ENCODE results near the gene AK1. TPM values are rescaled to one million over a fixed set of nuclear protein-coding genes. Genes with fewer than 3 reads are reported as not detected.

Gene AK1
- total RNA-seq, 1 experiment from 2014 or later, result 61.1 TPM

- no peak for TF ChIP-seq REST (IDR thresholded peaks at IDR 0.05; ENCODE audit: low read depth)
- TF ChIP-seq CTCF (IDR thresholded peaks at IDR 0.05 in 2 of 3, conservative IDR thresholded peaks at IDR 0.05 in 1 of 3; ENCODE audit: borderline replicate concordance in 1 of 3, insufficient read depth in 1 of 3, low read depth in 2 of 3, low read length in 2 of 3), result no peak
- no peak for TF ChIP-seq FOSL1 (IDR thresholded peaks at IDR 0.05; ENCODE audit: low read depth)
- TF ChIP-seq ELF1 (IDR thresholded peaks at IDR 0.05; ENCODE audit: borderline replicate concordance, low read depth), result no peak
- TF ChIP-seq POLR2A (IDR thresholded peaks at IDR 0.05; ENCODE audit: borderline replicate concordance, extremely low read depth, insufficient read depth, insufficient read length), result no peak
Observed at GRCh38 chr9:127915325-127915752, 37.9 kb upstream of the AK1 start (continued).

- POLR2A ChIA-PET, result interaction anchor here (0.7 kb wide), 1 partner anchor 28 kb away, joined by 5 read pairs; no protein-coding TSS in a partner anchor
- TF ChIP-seq SRF (IDR thresholded peaks at IDR 0.05; ENCODE audit: low read depth), result no peak
- TF ChIP-seq REST (IDR thresholded peaks at IDR 0.05; ENCODE audit: low read depth), result no peak
- TF ChIP-seq ATF3 (IDR thresholded peaks at IDR 0.05), result no peak
- TF ChIP-seq, protein P1, sequence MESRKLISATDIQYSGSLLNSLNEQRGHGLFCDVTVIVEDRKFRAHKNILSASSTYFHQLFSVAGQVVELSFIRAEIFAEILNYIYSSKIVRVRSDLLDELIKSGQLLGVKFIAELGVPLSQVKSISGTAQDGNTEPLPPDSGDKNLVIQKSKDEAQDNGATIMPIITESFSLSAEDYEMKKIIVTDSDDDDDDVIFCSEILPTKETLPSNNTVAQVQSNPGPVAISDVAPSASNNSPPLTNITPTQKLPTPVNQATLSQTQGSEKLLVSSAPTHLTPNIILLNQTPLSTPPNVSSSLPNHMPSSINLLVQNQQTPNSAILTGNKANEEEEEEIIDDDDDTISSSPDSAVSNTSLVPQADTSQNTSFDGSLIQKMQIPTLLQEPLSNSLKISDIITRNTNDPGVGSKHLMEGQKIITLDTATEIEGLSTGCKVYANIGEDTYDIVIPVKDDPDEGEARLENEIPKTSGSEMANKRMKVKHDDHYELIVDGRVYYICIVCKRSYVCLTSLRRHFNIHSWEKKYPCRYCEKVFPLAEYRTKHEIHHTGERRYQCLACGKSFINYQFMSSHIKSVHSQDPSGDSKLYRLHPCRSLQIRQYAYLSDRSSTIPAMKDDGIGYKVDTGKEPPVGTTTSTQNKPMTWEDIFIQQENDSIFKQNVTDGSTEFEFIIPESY (IDR thresholded peaks at IDR 0.05; ENCODE audit: extremely low read depth, insufficient replicate concordance, low read length), result no peak
- TF ChIP-seq EZH2 (IDR thresholded peaks at IDR 0.05), result no peak
- no peak for TF ChIP-seq SP1 (IDR thresholded peaks at IDR 0.05; ENCODE audit: low read depth)
- TF ChIP-seq CBX3 (IDR thresholded peaks at IDR 0.05; ENCODE audit: low read depth), result no peak
- no peak for TF ChIP-seq SIN3A (IDR thresholded peaks at IDR 0.05; ENCODE audit: low read depth)
- no peak for TF ChIP-seq TCF7L2 (IDR thresholded peaks at IDR 0.05; ENCODE audit: borderline replicate concordance, extremely low read depth, insufficient read depth, insufficient read length)
Observed at GRCh38 chr9:127913682-127914081, 36.2 kb upstream of the AK1 start.

More at GRCh38 chr9:127913682-127914081, 36.2 kb upstream of the AK1 start:
- Histone ChIP-seq H3K4me1 (ENCODE audit: control insufficient read depth in 1 of 2, insufficient read depth in 2 of 2, low read length in 2 of 2) (peaks cover 28 to 37% of the 10 kb centered on the region in 2 experiments), H3K27me3 (ENCODE audit: insufficient read depth, low read length) (no peaks in the 10 kb centered on the region), H2AFZ (ENCODE audit: low read depth, low read length, poor library complexity, severe bottlenecking) (no peak overlapping the region), H3K4me3 (replicated peaks in 1 of 2; ENCODE audit: low read depth in 1 of 2, low read length in 2 of 2) (no peak overlapping the region), H4K20me1 (ENCODE audit: insufficient read depth) (no peaks in the 10 kb centered on the region), H3K36me3 (ENCODE audit: control insufficient read depth in 1 of 2, insufficient read depth in 2 of 2, low read length in 2 of 2) (peaks cover 3 to 26% of the 10 kb centered on the region in 2 experiments; a peak in 2 of 4 replicates), H3K79me2 (ENCODE audit: insufficient read depth, low read length) (peaks cover 18% of the 10 kb centered on the region), H3K27ac (ENCODE audit: low read depth, low read length) (no peak overlapping the region), H3K9me3 (ENCODE audit: control insufficient read depth in 1 of 2, insufficient read depth in 1 of 2, low read depth in 1 of 2, low read length in 2 of 2) (no peaks in the 10 kb centered on the region), H3K4me2 (ENCODE audit: low read length) (no peak overlapping the region), H3K9ac (ENCODE audit: low read length) (no peak overlapping the region), H3K9me2 (ENCODE audit: insufficient read depth) (no peaks in the 10 kb centered on the region)
- DNase-seq (ENCODE audit: low read depth, low spot score) (no peak), ATAC-seq (no peak)
- no TSS peak for BruUV-seq (replicated peaks)
- intact Hi-C loops (cut with micrococcal nuclease), result no loop called here
- ChIA-PET CTCF (interaction anchor here (1.6 kb wide), 1 partner anchor 179 kb away, joined by 4 read pairs; the partner anchor contains the start of gene TOR2A), RAD21 (ENCODE audit: low non-redundant PET in 1 of 2, low total read pairs in 2 of 2, uncharacterized antibody in 2 of 2, unreplicated experiment in 2 of 2) (no interaction called here)
